GM19438 (cell line): ENCODE measurements around the gene RAD51B.
"Not testable (repeated sequence)": the region's sequence is repeated elsewhere in the genome, so short reads cannot be mapped to it uniquely, and the experiment has no call there.

ENCODE experiments used
- ATAC-seq: cut with Tn5 transposase; IDR thresholded peaks from one replicate; pipeline ENCODE4 v1.9.1; 2021; ENCODE audit warnings: low read depth; ENCODE audit not compliant: unreplicated experiment

RAD51B gene

GRCh38 chr14:68051146-68051545 lies 231.6 kb downstream of the RAD51B start:
- ATAC-seq = no peak

GRCh38 chr14:68060198-68060597 lies 240.6 kb downstream of the RAD51B start:
- no peak for ATAC-seq

- no peak for ATAC-seq
Observed at GRCh38 chr14:68062651-68063050, 243.1 kb downstream of the RAD51B start.

DNA sequence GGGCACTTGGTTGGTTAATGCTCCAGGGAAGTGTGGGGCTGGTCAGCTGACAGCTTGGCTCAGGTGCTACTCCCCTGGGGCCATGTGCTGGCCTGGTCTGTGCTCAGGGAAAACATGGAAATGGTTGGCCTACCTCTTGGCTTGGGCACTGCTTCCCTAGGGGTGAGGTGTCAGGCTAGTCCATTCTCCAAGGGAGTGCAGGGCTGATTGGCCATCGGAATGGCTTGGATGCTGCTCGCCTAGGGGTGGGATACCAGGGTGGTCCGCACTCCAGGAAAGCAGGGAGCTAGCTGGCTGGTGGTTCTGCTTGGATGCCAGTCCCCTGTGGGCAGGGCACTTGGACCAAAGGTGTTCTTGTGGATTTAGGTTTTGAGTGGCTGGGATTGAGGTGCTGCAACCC lies 245.7 kb downstream of the RAD51B start:
- ATAC-seq = no peak

DNA sequence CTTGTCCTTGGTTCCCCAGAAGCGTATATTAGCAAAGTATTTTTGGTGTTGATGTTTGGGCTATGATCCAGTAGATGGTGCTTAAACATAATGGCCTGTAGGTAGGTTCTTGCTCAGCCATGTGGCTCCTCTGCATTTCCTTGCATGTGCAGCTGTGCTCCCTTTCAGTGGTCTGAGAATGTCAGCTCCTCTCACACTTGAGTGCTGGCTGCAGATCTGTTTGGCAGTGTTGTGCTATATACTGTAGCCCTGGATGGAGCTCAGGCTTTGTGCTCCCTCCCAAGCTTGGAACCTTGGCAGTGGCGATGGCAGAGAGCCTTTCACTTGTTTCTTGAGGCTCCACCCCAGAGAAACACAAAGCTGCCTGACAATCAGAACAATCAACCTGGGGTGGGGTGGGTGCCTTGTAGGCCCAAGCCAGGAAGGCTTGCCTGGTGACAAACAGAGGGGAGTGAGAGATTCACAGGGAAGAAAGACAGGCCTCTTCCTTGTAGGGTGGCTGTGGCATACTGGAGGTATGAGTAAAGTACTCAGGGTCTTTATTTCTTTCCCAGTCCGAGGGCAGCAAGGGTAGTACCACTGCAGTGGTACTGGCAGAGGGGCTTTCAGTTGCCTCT lies 255.3 kb downstream of the RAD51B start:
- ATAC-seq = no peak

DNA sequence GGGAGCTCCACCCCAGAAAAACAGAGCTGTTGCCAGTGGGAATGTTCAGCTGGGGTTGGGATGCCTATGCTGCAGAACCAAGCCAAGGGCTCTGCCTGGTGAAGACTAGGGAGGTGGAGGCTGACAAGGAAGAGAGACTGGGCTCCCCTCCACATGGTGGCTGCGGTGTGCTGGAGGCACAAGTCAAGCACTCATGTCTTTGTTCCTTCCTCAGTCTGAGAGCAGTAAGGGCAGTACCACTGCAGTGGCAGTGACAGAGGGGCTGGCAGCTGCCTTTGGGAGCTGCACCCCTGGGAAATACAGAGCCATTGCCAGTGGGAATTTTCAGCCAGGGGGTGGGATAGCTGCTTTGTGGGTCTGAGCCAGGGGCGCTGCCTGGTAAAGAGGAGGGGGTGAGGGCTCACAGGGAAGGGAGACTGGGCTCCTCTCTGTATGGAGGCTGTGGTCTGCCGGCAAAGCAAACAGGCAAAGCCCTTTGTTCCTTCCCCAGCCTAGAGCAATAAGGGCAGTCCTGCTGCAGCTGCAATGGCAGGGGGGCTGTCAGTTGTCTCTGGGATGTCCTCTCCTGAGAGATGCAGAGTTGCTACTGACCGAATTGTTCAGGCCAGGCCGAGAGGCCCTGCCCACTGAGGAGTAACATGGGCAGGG lies 255.9 kb downstream of the RAD51B start:
- no peak for ATAC-seq

DNA sequence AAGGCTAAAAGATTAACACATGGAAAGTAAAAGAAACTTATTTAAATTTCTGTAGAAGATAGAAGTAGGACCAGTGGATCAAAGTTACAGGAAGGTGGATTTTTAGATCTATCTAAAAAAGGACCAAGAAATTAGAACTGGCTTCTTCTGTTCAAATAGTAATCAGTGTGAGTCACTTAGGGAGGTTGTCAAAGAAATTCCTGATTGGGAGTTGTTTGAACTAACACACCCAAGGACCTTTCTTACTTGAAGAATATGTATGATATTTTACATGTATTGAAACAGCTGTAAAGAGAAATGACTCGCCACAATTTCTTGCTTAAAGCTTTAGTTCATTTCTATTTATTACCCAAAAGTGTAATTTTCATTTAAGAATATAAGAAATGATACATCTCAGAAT lies 256.9 kb downstream of the RAD51B start:
- no peak for ATAC-seq

DNA sequence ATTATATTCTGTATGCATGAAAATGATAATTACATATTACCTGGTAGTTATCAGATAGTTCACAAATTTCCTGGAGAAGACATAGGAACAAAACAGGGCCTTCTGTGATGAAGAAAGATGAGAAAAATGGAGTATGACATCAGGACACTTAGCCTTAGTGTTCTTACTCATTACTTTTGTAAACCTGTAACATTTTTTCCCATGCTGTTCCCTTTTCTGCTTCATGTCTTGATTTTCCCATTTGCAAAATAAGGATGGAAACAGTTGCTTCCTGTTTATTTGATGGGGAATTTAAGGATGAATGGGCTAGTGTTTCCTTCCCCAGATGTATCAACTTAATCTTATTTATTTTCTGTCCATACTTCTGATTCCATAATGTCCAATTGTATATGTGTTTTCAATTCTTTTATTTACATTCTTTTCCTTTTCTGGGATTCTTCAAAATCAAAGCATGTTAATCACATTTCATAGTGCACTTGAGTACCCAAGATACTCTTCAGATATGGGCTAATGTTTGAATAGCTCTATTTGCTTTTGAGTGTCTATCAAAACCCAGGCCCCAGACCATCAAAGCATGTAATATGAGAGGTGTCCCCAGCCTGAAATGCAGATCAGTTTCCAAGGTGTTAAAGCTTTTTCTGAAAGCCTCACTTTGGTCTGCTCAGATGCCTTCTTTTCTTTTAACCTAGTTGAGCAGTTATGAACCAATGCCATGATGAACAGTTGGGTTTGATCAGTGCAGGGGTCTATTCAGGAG lies 260.5 kb downstream of the RAD51B start:
- ATAC-seq = no peak

DNA sequence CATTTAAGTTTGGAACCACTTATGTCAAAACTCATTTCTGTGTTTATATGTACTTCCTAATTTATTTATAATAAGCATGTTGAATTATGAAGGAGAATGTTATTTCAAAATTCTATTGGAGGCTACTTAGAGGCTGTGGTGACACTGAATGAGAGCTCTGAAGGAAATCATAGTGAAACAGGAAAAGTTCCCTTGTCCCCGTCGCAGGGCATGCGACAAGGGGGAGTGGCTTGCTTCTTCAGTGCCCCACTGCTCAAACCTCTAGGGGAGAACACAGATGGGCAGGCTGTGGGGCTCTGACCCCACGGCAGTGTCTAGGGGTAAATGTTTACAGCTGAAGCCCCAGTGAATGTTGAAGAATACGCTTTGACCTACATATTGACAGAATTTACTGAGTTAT lies 261.9 kb downstream of the RAD51B start:
- ATAC-seq = no peak

DNA sequence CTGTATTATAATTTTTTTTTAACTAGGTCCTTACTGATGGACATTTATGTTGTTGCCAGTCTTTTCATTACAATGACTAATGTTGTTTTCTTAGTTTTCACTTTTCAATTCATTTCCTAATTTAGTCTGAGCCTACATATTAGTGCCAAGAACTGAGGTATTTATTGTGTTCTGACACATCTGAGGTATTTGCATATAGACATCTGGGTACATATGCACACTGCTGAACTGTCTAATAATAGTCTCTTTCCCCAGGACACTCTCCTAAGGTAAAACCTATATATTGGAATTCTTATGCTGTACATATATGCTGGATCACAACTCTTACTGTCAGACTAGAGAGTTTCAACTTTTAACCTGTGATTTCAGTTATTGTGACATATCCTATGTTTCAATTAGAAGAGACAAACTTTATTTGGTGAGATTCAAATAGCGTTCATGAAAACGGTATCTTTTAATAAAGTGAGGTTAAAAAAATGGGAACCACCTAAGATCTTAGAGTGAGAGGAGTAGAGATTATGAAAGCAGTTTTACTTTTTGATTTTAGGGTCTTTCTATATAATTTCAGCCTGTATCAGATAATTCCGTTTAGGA lies 263.2 kb downstream of the RAD51B start:
- ATAC-seq = no peak

DNA sequence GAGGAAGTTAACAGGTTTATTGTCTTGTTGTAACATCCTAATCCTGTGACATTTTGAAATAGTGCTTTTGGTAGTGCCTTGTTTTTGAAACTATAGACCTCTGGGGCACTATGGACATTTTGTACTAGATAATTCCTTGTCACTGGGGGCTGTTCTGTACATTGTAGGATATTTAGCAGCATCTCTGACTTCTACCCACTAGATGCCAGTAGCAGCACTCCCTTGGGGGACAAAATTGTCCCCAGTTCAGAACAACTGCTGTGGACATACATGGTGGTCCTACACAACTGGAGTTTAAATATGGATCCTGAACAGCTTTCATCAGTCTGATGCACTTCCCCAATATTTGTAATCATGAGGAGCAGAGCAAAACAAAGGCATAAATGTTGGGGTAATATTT lies 264.7 kb downstream of the RAD51B start:
- no peak for ATAC-seq

DNA sequence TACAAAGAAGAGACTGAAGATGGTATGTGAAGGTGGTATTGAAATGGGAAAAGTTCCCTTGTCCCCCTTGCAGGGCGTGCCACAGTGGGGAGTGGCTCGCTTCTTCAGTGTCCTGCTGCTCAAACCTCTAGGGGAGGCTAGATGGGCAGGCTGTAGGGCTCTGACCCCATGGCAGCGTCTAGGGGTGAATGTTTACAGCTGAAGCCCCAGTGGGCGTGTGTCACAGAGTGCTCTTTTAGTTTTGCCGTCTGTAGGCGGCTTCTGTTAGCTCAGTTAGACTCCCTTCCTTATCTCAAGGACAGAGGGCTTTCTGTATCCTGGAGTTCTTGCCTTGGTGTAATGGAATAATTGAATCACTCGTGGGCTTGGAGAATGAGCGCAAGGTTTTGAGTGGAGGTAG lies 266.2 kb downstream of the RAD51B start:
- ATAC-seq = no peak

DNA sequence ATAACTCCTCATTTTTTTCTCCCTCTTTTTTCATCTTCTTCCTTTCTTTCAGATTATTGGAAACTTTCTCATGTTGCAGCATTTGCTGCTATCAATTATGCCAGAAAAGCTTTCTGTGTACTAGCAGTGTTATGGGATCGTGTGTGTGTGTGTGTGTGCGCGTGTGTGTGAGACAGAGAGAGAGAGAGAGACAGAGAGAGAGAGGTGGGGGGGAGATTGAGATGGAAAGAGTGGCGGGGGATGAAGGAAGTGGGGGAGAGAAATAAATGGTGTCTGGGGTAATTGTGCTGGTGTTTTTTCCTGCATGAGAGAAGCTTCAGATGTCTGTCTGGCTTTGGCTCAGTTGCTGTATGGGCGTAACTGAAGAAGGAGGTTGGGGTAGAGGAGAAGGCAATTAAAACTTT lies 268.9 kb downstream of the RAD51B start:
- no peak for ATAC-seq

DNA sequence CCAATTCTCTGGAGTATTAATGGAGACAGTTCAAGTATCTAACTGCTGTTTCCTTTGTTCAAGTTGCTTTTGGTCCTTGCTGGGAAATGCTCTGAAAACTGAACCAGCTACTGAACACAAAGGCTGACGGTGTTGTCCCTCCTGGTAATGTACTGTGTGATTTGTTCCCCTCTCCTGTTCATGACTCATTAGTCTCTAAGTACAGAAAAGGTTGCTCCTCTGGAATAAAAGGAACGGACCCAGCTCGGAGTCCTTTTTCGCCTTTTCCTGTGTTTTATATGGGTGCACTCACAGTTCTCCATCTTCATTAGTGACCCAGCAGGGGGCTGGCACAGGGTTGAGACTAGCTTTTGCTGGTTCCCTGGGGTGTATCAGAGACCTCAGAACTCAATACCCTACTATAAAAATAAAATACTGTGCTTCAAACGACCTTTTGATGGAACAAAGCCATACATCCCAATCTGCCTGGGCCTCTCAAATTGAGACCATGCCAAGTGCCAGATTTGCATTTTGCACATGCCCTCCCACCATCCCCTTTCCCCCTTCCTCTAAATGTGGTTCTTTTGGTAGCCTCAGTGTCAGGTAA lies 269.7 kb downstream of the RAD51B start:
- no peak for ATAC-seq

DNA sequence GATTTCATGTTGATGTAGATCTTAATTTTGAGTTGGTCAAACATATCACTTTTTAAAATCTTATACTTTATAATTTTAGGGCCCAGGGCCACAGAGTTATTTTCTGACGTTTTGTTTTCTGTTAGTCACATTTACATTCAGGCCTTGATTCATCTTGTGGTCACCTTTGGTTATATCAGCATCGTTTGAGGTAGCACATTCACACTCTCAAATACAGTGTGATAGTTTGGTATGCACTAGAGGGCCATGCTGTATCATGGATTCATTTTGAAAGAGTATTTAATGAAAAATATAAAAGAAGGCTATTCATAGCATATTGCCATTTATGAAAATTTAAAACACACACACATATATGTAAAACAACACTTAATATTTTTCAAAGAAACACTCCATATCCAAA lies 274.6 kb downstream of the RAD51B start:
- ATAC-seq = no peak

DNA sequence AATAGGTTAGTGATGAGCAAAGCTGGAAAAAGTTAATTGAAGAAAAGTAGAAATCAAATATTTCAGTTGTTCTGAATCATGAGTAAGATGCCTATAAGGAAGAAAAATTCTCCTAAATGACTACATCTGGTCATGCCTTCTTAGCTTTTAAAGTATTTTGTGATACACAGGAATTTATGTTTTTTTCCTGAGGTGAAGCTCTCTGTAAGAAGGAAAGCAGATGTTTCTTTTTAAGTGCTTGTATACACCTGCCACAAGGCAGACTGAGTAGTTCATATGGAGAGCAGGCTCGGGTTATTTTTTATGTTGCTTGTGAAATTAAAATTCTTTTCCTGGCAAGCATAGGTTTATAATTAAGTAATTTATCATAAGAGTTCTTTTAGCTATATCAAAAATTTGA lies 275.2 kb downstream of the RAD51B start:
- ATAC-seq = no peak

- no peak for ATAC-seq
Observed at GRCh38 chr14:68097727-68098126, 278.1 kb downstream of the RAD51B start.

DNA sequence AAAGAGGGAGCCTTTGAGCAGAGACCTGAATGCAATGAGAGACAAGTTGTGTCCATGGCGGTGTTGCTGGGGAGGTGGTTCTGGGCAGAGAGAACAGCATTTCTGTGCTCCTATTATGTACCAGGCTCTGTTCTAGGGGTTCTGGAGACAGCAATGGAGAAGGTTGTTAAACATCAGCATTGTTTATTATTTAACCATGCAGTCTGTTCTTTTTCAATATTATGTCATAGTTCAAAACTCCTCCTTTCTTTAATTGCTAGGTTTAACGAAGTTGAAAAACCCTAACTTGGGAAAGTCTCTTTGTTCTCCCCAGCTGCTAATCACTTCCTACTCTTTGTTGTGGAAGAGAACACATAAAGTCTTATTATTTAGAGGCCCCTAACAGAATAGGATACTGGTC lies 279.3 kb downstream of the RAD51B start:
- no peak for ATAC-seq

DNA sequence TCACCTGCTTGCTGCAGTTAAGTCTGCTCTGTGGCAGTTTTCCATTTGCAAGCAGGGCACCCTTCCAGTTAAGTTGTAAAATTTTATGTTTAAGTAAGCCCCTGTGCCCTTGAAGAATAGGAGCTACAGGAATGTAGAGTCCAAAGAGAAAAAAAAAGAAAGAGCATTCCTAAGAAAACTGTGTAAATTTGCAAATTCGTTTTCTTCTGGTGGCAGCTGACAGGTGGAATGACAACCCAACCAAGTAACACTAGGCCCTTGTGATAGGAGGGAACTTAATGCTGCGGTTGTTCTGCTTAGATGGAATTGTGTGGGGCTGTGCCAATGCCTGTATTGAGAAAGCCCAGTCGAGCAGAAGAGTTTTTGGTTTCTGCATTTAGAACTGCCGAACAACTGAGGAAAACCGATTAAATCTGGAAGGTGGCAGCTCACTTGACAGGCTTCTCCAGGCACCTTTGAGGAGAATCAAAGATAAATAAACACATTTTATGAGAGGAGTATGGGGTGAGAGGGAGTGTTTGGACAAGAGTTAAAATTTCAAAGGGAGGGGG lies 280.0 kb downstream of the RAD51B start:
- ATAC-seq = no peak

GRCh38 chr14:68101715-68102301 lies 282.2 kb downstream of the RAD51B start:
- ATAC-seq = not testable (repeated sequence)

DNA sequence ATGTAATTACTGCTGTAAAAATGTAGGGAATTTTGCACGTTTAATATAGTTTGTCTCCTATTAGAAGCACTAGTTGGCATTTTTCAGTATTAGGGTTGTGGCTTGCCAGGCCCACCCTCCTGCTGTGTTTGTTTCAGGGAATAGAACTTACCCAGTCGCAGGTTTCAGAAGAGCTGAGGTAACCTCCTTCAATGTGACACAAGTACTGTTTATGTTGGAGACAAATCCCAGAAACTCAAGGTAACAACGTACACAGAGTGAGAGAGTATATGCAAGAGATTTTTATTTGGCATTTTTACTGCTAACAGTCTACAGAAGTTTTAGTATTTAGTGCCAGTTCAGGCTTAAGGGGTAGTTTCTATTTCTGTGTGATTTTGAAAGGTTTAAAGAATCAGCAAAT lies 284.3 kb downstream of the RAD51B start:
- no peak for ATAC-seq
